GM18868 (cell line): ENCODE measurements around the gene MEOX2.

Source experiments
- ATAC-seq: cut with Tn5 transposase; IDR thresholded peaks from one replicate; pipeline ENCODE4 v1.9.1; 2021; ENCODE audit warnings: mild to moderate bottlenecking, moderate library complexity; ENCODE audit not compliant: unreplicated experiment

The MEOX2 gene

DNA sequence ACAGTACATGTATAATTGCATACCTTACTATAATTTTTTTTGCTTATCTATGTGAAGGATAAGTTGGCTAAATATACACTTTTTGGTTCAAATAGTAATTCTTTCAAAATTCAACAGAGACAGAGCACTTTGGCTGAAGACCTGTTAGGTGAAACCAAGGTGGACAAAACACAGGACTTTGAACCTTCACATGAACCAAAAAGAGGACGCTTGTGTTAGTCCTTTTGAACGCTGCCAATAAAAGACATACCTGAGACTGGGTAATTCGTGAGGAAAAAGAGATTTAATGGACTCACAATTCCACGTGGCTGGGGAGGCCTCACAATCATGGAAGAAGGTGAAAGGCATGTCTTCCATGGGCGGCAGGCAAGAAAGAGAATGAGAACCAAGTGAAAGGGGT lies 120.0 kb downstream of the MEOX2 start:
- no peak for ATAC-seq

GRCh38 chr7:15561835-15562234 lies 124.6 kb downstream of the MEOX2 start, which contains the start of gene AGMO:
AGMO (minus strand) TSS chr7:15562015.
- no peak for ATAC-seq
